GM15510 (cell line): ENCODE measurements around the gene MRPL30.

ENCODE experiments used
- POLR2A ChIP-seq: IDR thresholded peaks from 3 replicates; pipeline ENCODE4 v1.6.1; 2011; ENCODE audit warnings: borderline replicate concordance; ENCODE audit not compliant: insufficient read length; ENCODE audit errors: extremely low read depth

Gene MRPL30

DNA sequence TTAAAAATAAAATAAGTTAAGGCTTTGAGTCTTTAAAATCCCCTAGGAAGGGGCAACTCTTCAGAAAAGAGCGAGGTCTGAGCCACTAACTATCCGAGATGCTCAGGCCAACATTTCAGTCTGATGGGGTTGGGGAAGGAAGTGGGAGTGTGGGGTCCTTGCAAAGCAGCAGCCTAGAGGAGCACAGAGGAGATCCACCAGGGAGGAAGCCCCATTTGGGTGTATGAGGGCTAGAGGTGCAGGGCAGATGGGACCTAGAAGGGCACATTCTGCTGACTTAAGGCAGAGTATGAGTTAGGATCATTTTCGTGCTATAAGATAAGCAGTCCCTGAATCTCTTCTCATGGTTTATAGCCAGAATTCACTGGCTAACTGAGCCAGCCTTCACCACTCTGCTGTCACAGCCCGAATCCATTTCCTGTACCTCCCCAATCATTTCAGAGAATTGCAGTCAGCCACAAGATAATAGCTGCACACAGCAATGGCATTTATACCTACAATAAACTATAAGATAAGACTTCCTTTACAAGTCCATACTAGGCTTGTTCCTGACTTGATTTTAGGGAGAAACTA is 37.0 kb downstream of the MRPL30 start:
- no peak for TF ChIP-seq POLR2A

DNA sequence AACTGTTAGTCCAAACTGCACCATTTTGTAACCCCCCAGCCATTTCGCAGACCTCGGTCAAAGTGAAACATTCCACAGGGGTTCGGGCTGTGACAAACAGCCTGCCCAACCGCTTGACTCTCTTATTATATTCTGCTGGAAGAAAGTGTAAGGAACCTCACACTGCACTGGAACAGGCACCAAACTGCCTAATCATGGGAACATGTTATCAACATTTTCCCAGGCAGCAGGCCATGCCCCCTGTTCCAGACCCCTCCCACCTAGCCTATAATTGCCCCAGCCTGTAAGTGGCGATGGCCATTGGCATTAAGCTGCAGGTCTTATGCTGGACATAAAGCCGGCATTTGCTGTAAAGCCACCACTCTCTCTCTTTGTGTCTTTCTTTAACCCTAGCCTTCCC is 57.6 kb downstream of the MRPL30 start:
- TF ChIP-seq POLR2A = no peak

DNA sequence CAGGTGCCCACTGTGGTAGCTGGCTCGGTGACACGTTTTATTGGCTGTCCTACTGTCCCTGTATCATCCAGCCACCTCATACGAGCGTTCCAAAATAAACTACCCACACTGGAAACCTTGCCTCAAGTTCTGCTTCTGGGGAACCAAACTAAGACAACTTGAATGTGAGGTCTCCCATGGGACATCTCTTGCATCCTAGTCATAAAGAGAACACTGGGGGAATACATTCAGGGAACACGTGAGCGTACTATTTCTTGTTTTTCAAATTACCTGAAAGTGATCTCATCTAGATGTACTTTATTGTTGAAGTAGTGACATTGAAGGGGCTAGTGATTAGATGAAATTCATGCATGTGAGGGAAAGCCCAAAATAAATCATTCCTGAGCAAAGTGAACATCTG is 59.4 kb downstream of the MRPL30 start:
- no peak for TF ChIP-seq POLR2A

DNA sequence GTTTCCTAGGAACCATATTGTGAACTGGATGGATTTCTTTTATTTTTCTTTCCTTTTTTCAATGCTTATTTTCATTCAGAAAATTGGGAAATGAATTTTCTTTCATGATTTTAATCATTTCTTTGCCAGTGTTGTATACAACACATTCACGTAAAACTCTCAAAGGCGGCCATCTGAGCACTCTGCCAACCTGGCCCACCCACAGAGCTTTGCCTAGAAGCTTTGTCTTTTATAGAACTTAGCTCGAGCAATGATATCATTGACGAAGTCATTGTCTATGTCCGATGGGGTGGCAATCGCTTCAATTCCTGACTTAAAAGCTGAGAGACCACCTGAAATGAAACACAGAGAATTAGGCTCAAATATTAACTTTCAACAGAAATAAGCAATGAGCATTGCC is 61.2 kb downstream of the MRPL30 start:
- TF ChIP-seq POLR2A = no peak
